ENCODE results near the gene BST2. TPM values are rescaled to one million over a fixed set of nuclear protein-coding genes. Genes with fewer than 3 reads are reported as not detected.
A peak's percentile ranks its signal among the peaks of the same experiment; 100 is the strongest.

Gene BST2
- total RNA-seq, 3 donors from 2014 or later = 9.7 to 72.6 (median 28.2) TPM

DNA sequence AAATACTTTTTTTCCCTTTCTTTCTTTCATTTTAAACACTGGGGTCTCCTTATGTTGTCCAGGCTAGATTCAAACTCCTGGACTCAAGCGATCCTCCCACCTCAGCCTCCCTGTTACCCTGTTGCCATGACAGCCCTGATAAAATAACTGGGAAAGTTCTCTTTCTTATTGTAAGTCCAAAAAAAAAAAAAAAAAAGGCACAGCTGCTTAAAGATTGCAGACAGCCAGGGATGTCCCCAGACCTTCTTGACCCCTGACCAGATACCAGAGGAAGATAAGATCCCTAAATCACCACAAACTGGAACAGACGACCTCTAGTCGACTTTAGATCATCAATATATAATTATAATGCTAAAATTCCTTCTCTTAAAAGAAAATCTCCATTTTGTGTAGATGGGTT is 13.3 kb upstream of the BST2 start:
- DNase-seq = no peak
- peaks cover 11% of the 10 kb centered on the region for H3K4me1 ChIP-seq (ENCODE audit: low read depth)
- ATAC-seq = no peak
- intact Hi-C loops (cut with DNase I, micrococcal nuclease) = no loop called here
- H3K9me3 ChIP-seq = no peaks in the 10 kb centered on the region
- no peaks in the 10 kb centered on the region for H3K36me3 ChIP-seq (ENCODE audit: low read depth)
- H3K4me3 ChIP-seq = no peak overlapping the region
- TF ChIP-seq CTCF (IDR thresholded peaks at IDR 0.05) = no peak

GRCh38 chr19:17415121-17415520 is 9.7 kb upstream of the BST2 start:
- Histone ChIP-seq H3K4me3 (no peak overlapping the region), H3K9me3 (no peaks in the 10 kb centered on the region), H3K36me3 (ENCODE audit: low read depth) (no peaks in the 10 kb centered on the region), H3K4me1 (ENCODE audit: low read depth) (peaks cover 6% of the 10 kb centered on the region)
- intact Hi-C loops (cut with DNase I, micrococcal nuclease) = no loop called here
- ATAC-seq = no peak
- DNase-seq = no peak
- TF ChIP-seq CTCF (IDR thresholded peaks at IDR 0.05) = no peak

GRCh38 chr19:17414097-17414496 is 8.7 kb upstream of the BST2 start:
- Histone ChIP-seq H3K9me3 (no peaks in the 10 kb centered on the region), H3K36me3 (ENCODE audit: low read depth) (no peaks in the 10 kb centered on the region), H3K4me1 (ENCODE audit: low read depth) (peaks cover 4% of the 10 kb centered on the region), H3K4me3 (no peak overlapping the region)
- DNase-seq (no peak), ATAC-seq (no peak)
- intact Hi-C loops (cut with DNase I, micrococcal nuclease) = no loop called here
- TF ChIP-seq CTCF (IDR thresholded peaks at IDR 0.05) = no peak

GRCh38 chr19:17411801-17412200 is 6.4 kb upstream of the BST2 start:
- no peak for TF ChIP-seq CTCF (IDR thresholded peaks at IDR 0.05)
- Histone ChIP-seq H3K36me3 (ENCODE audit: low read depth) (no peaks in the 10 kb centered on the region), H3K4me3 (no peak overlapping the region), H3K9me3 (no peaks in the 10 kb centered on the region), H3K4me1 (ENCODE audit: low read depth) (no peaks in the 10 kb centered on the region)
- intact Hi-C loops (cut with DNase I, micrococcal nuclease) = no loop called here
- DNase-seq (no peak), ATAC-seq (no peak)

GRCh38 chr19:17409990-17410389 is 4.6 kb upstream of the BST2 start:
- no peak for ATAC-seq
- DNase-seq = no peak
- no peak for TF ChIP-seq CTCF (IDR thresholded peaks at IDR 0.05)
- Histone ChIP-seq H3K36me3 (ENCODE audit: low read depth) (no peaks in the 10 kb centered on the region), H3K4me3 (no peak overlapping the region), H3K9me3 (no peaks in the 10 kb centered on the region), H3K4me1 (ENCODE audit: low read depth) (no peaks in the 10 kb centered on the region)
- intact Hi-C loops (cut with DNase I, micrococcal nuclease) = no loop called here

GRCh38 chr19:17406887-17407196 is 1.4 kb upstream of the BST2 start:
- no peak overlapping the region for H3K4me3 ChIP-seq
- ATAC-seq (peak; percentile 5), DNase-seq (no peak)
- intact Hi-C loops (cut with DNase I, micrococcal nuclease) = no loop called here
- no peaks in the 10 kb centered on the region for H3K4me1 ChIP-seq (ENCODE audit: low read depth)
- no peak for TF ChIP-seq CTCF (IDR thresholded peaks at IDR 0.05)
- H3K36me3 ChIP-seq (ENCODE audit: low read depth) = no peaks in the 10 kb centered on the region
- no peaks in the 10 kb centered on the region for H3K9me3 ChIP-seq
